PC-3 (cell line): ENCODE data around the gene GRIN2A. TPM values are rescaled to one million over a fixed set of nuclear protein-coding genes. Genes with fewer than 3 reads are reported as not detected.

Experiments
- ATAC-seq: fragments of 200-7000 bp; cut with Tn5 transposase; 2 replicates; pipeline ENCODE4 v1.9.1; 2020; ENCODE audit warnings: mild to moderate bottlenecking, moderate library complexity
- BruUV-seq: library from RNA; stranded (reverse); fragments of 400-500 nt; replicated peaks from 2 replicates; lab custom pipeline; 2021; lab: Mats Ljungman, UMichigan
- CTCF ChIA-PET: fragments of 300-600 bp; sonication (Branson Sonifier 250); formaldehyde crosslinking; loops from one replicate; lab custom pipeline; 2022; ENCODE audit warnings: antibody characterized with exemption; lab: Charles Lee
- POLR2A ChIA-PET: fragments of 300-600 bp; sonication (Branson Sonifier 250); formaldehyde crosslinking; loops from one replicate; lab custom pipeline; 2022; ENCODE audit warnings: antibody characterized with exemption; ENCODE audit not compliant: unreplicated experiment; lab: Charles Lee
- DNase-seq: peaks from one replicate; pipeline ENCODE4 v3.0.0-alpha.2; 2015
- H2AFZ ChIP-seq: fragments of 300-600 bp; sonication (generic); 2 replicates; pipeline ENCODE4 v1.6.0; 2016; ENCODE audit warnings: antibody characterized with exemption, low read length
- H3F3A ChIP-seq: fragments of 300-600 bp; sonication (generic); one replicate; pipeline ENCODE4 v1.6.0; 2017; ENCODE audit warnings: antibody characterized with exemption, low read length, control low read depth, mild to moderate bottlenecking; ENCODE audit not compliant: unreplicated experiment
- H3K27ac ChIP-seq: fragments of 300-600 bp; sonication (generic); 2 replicates; pipeline ENCODE4 v1.5.1; 2016; ENCODE audit warnings: mild to moderate bottlenecking, low read length
- H3K27me3 ChIP-seq: fragments of 300-600 bp; sonication (generic); 2 replicates; pipeline ENCODE4 v1.6.1; 2016; ENCODE audit warnings: low read length, mixed read lengths
- H3K36me3 ChIP-seq: fragments of 300-600 bp; sonication (generic); 2 replicates; pipeline ENCODE4 v1.6.1; 2016; ENCODE audit warnings: low read depth, mixed run types, low read length, mixed read lengths
- H3K4me1 ChIP-seq: fragments of 300-600 bp; sonication (generic); 2 replicates; pipeline ENCODE4 v1.5.1; 2016; ENCODE audit warnings: low read length; ENCODE audit not compliant: insufficient read depth
- H3K4me2 ChIP-seq: fragments of 300-600 bp; sonication (generic); 2 replicates; pipeline ENCODE4 v1.6.0; 2016; ENCODE audit warnings: low read length
- H3K4me3 ChIP-seq: fragments of 300-600 bp; sonication (generic); 2 replicates; pipeline ENCODE4 v1.5.1; 2016; ENCODE audit warnings: mild to moderate bottlenecking, low read length, mixed read lengths
- H3K79me2 ChIP-seq: fragments of 300-600 bp; sonication (generic); 2 replicates; pipeline ENCODE4 v1.6.1; 2017; ENCODE audit warnings: low read length, mixed read lengths
- H3K9ac ChIP-seq: fragments of 300-600 bp; sonication (generic); 2 replicates; pipeline ENCODE4 v1.6.0; 2016; ENCODE audit warnings: mild to moderate bottlenecking, low read length
- H3K9me2 ChIP-seq: fragments of 300-600 bp; sonication (generic); replicated peaks from 2 replicates; pipeline ENCODE4 v1.6.1; 2016; ENCODE audit warnings: mixed run types, low read length, mixed read lengths
- H3K9me3 ChIP-seq: fragments of 300-600 bp; sonication (generic); 2 replicates; pipeline ENCODE4 v1.6.1; 2016; ENCODE audit warnings: low read length, mixed read lengths
- H4K20me1 ChIP-seq: fragments of 300-600 bp; sonication (generic); 2 replicates; pipeline ENCODE4 v1.6.1; 2016; ENCODE audit warnings: low read length, mixed read lengths
- EZH2 ChIP-seq: fragments of 300-600 bp; sonication (generic); IDR thresholded peaks from one replicate; pipeline ENCODE4 v1.6.1; 2017; ENCODE audit warnings: antibody characterized with exemption, mild to moderate bottlenecking, low read length; ENCODE audit not compliant: unreplicated experiment
- EZH2phosphoT487 ChIP-seq: fragments of 300-600 bp; sonication (generic); IDR thresholded peaks from 2 replicates; pipeline ENCODE4 v1.6.1; 2018; ENCODE audit warnings: mild to moderate bottlenecking, antibody characterized with exemption, low read length, borderline replicate concordance
- intact Hi-C: fragments of 100-400 bp; cut with micrococcal nuclease; formaldehyde crosslinking; loops from 2 replicates; pipeline ENCODE4 v1.9.0; 2023
- total RNA-seq: library from RNA; depleted of rRNA; stranded (reverse); fragments of >200 nt; gene quantifications from 2 replicates; pipeline ENCODE4 v1.2.3, GENCODE V29; 2014
- TF ChIP-seq, protein P1 (sequence below): fragments of 300-600 bp; sonication (generic); conservative IDR thresholded peaks from 2 replicates; pipeline ENCODE4 v1.5.1; 2017; ENCODE audit warnings: antibody characterized with exemption, low read depth, mild to moderate bottlenecking, low read length

The GRIN2A gene
- total RNA-seq, 1 experiment from 2014 or later, result 0.04 TPM

DNA sequence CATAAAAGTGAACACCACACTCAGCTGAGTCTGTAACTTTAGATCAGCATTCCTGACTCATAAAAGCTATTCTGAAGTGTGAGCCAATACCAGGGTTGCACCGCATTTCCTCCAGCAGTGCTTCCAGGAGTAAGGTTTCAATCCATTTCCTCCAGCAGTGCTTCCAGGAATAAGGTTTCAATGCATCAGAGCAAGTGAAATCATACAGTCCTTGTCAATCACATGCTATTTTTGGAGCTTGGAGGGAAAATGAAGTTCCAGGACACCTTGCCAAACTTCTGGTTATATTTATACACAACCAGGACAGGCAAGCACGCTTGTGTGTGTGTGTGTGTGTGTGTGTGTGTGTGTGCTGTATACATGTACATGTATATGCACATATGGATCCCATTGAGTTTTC is 327.6 kb downstream of the GRIN2A start:
- CTCF ChIA-PET, result no interaction called here
- no peak overlapping the region for H3K9ac ChIP-seq

DNA sequence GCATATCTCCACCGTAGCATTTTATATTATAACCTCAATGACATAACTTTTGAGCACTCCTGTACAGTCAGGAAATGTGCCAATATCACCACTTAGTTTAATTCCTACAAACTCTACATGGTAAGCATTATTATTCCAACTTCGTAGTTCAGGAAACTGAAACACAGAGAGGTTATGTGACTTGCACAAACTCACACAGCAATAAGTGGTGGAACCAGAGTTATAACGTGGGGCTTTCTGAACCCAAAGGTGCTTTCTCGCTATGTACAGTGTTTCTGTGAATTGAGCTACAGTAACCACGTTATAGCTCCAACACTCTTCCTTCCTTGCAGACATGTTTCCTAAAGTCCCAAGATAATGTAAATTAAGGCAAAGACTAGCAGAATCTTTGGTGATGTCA is 330.2 kb downstream of the GRIN2A start:
- no peak overlapping the region for H3K9ac ChIP-seq
- CTCF ChIA-PET, result no interaction called here
- peaks cover 16% of the 10 kb centered on the region for H3K27me3 ChIP-seq
- H3F3A ChIP-seq, result no peaks in the 10 kb centered on the region
- H3K79me2 ChIP-seq, result no peaks in the 10 kb centered on the region
- no peaks in the 10 kb centered on the region for H4K20me1 ChIP-seq
- no peaks in the 10 kb centered on the region for H3K9me2 ChIP-seq
- no peak overlapping the region for H2AFZ ChIP-seq
- peaks cover 5% of the 10 kb centered on the region for H3K4me1 ChIP-seq
- no peak overlapping the region for H3K4me2 ChIP-seq
- H3K27ac ChIP-seq, result no peak overlapping the region
- POLR2A ChIA-PET, result no interaction called here
- no peaks in the 10 kb centered on the region for H3K36me3 ChIP-seq
- H3K4me3 ChIP-seq, result no peak overlapping the region
- no peak for DNase-seq
- no TSS peak for BruUV-seq
- TF ChIP-seq, protein P1, sequence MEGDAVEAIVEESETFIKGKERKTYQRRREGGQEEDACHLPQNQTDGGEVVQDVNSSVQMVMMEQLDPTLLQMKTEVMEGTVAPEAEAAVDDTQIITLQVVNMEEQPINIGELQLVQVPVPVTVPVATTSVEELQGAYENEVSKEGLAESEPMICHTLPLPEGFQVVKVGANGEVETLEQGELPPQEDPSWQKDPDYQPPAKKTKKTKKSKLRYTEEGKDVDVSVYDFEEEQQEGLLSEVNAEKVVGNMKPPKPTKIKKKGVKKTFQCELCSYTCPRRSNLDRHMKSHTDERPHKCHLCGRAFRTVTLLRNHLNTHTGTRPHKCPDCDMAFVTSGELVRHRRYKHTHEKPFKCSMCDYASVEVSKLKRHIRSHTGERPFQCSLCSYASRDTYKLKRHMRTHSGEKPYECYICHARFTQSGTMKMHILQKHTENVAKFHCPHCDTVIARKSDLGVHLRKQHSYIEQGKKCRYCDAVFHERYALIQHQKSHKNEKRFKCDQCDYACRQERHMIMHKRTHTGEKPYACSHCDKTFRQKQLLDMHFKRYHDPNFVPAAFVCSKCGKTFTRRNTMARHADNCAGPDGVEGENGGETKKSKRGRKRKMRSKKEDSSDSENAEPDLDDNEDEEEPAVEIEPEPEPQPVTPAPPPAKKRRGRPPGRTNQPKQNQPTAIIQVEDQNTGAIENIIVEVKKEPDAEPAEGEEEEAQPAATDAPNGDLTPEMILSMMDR, result no peak
- TF ChIP-seq EZH2phosphoT487 (no peak), EZH2 (no peak)
- no peak for ATAC-seq
- intact Hi-C loops, result no loop called here
- no peaks in the 10 kb centered on the region for H3K9me3 ChIP-seq

More for the DNA sequence above, 327.6 kb downstream of the GRIN2A start:
- Histone ChIP-seq H3K4me1 (0 out of 2 replicates have a peak, but pooled peaks cover 3% of the 10 kb centered on the region), H3K9me2 (no peaks in the 10 kb centered on the region), H3K27ac (no peak overlapping the region), H3F3A (no peaks in the 10 kb centered on the region), H3K4me3 (no peak overlapping the region), H2AFZ (no peak overlapping the region), H3K9me3 (no peaks in the 10 kb centered on the region), H3K36me3 (no peaks in the 10 kb centered on the region), H3K4me2 (no peak overlapping the region), H3K79me2 (no peaks in the 10 kb centered on the region), H4K20me1 (no peaks in the 10 kb centered on the region), H3K27me3 (peaks cover 16% of the 10 kb centered on the region)
- no TSS peak for BruUV-seq
- DNase-seq, result peak; percentile 63
- TF ChIP-seq EZH2phosphoT487 (no peak), EZH2 (no peak)
- TF ChIP-seq, protein P1, result no peak
- ATAC-seq, result no peak
- POLR2A ChIA-PET, result no interaction called here
- intact Hi-C loops, result no loop called here

DNA sequence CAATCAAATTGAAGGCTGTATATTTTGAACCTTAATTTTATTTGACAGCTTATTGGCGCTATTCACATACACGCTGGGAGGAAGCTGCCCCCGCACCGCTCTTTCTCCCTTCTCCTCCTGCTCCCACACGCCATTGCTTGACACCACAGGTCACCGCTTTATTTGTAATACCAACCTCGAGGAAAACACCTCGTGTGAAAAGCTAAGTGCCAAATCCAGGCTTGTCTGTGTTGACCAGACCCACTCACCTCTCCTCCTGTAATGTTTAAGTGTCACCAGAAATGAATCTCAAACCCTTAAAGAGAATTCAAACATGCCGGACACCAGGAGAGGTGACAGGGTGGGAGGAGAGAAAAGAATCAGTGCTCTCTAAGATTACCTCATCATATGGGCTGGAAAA is 331.4 kb downstream of the GRIN2A start:
- H3K4me2 ChIP-seq, result no peak overlapping the region
- H3F3A ChIP-seq, result no peaks in the 10 kb centered on the region
- no peak overlapping the region for H3K9ac ChIP-seq
- no peaks in the 10 kb centered on the region for H3K9me3 ChIP-seq
- ChIA-PET POLR2A (no interaction called here), CTCF (no interaction called here)
- H3K27me3 ChIP-seq, result peaks cover 16% of the 10 kb centered on the region
- no peaks in the 10 kb centered on the region for H3K36me3 ChIP-seq
- no peaks in the 10 kb centered on the region for H3K79me2 ChIP-seq
- intact Hi-C loops, result no loop called here
- no peak overlapping the region for H3K4me3 ChIP-seq
- H3K9me2 ChIP-seq, result no peaks in the 10 kb centered on the region
- DNase-seq (no peak), ATAC-seq (no peak)
- no TSS peak for BruUV-seq
- no peak overlapping the region for H3K27ac ChIP-seq
- H4K20me1 ChIP-seq, result no peaks in the 10 kb centered on the region
- no peak overlapping the region for H2AFZ ChIP-seq
- H3K4me1 ChIP-seq, result peaks cover 16% of the 10 kb centered on the region
- TF ChIP-seq, protein P1, result no peak
- TF ChIP-seq EZH2, result no peak
- no peak for TF ChIP-seq EZH2phosphoT487
